DND-41 (cell line): ENCODE measurements around the gene MAPK10.

ENCODE experiments used
- ATAC-seq: fragments of 200-7000 bp; cut with Tn5 transposase; 3 replicates; pipeline ENCODE4 v1.9.1; 2021; ENCODE audit warnings: low read depth; ENCODE audit not compliant: insufficient read depth
- DNase-seq: peaks from one replicate; pipeline ENCODE4 v3.0.0-alpha.2; 2020
- H2AFZ ChIP-seq: 2 replicates; pipeline ENCODE4 v1.6.0; 2012; ENCODE audit warnings: low read depth, low read length
- H3K27ac ChIP-seq: 2 replicates; pipeline ENCODE4 v1.5.1; 2012; ENCODE audit warnings: low read length, inconsistent platforms
- H3K27me3 ChIP-seq: fragments of 200-600 bp; sonication (generic); 2 replicates; pipeline ENCODE4 v1.6.0; 2012; ENCODE audit warnings: low read length, mild to moderate bottlenecking, inconsistent platforms; ENCODE audit not compliant: insufficient read depth, poor library complexity
- H3K36me3 ChIP-seq: 2 replicates; pipeline ENCODE4 v1.5.1; 2012; ENCODE audit warnings: low read length, inconsistent platforms; ENCODE audit not compliant: insufficient read depth
- H3K4me1 ChIP-seq: 2 replicates; pipeline ENCODE4 v1.5.1; 2012; ENCODE audit warnings: mild to moderate bottlenecking, low read length; ENCODE audit not compliant: insufficient read depth
- H3K4me2 ChIP-seq: 2 replicates; pipeline ENCODE4 v1.6.0; 2012; ENCODE audit warnings: mild to moderate bottlenecking, moderate library complexity, low read length, inconsistent platforms; ENCODE audit not compliant: insufficient read depth
- H3K4me3 ChIP-seq, 2 experiments: fragments of 200-600 bp in 1 of 2; shearing (Covaris generic) in 1 of 2; 2 replicates each; pipeline ENCODE4 v1.5.1; 2012 to 2016; ENCODE audit warnings: inconsistent platforms in 2 of 2, low read length in 2 of 2, mild to moderate bottlenecking in 2 of 2, low read depth in 1 of 2, moderate library complexity in 1 of 2
- H3K79me2 ChIP-seq: 2 replicates; pipeline ENCODE4 v1.6.0; 2012; ENCODE audit warnings: low read length, inconsistent platforms; ENCODE audit not compliant: insufficient read depth
- H3K9ac ChIP-seq: 2 replicates; pipeline ENCODE4 v1.6.0; 2012; ENCODE audit warnings: low read depth, mild to moderate bottlenecking, inconsistent platforms, low read length, moderate library complexity
- H3K9me3 ChIP-seq: 2 replicates; pipeline ENCODE4 v1.5.1; 2012; ENCODE audit warnings: low read length, moderate library complexity, mild to moderate bottlenecking, inconsistent platforms; ENCODE audit not compliant: insufficient read depth, severe bottlenecking
- H4K20me1 ChIP-seq: 2 replicates; pipeline ENCODE4 v1.6.0; 2012; ENCODE audit warnings: low read length; ENCODE audit not compliant: insufficient read depth
- CTCF ChIP-seq: IDR thresholded peaks from 2 replicates; pipeline ENCODE4 v1.5.1; 2012; ENCODE audit warnings: borderline replicate concordance, low read length, moderate library complexity, mild to moderate bottlenecking; ENCODE audit not compliant: poor library complexity, severe bottlenecking; ENCODE audit errors: extremely low read depth
- EZH2 ChIP-seq: IDR thresholded peaks from 3 replicates; pipeline ENCODE4 v1.6.1; 2012; ENCODE audit warnings: borderline replicate concordance, low read depth, mild to moderate bottlenecking, moderate library complexity, low read length, inconsistent platforms; ENCODE audit not compliant: severe bottlenecking

The MAPK10 gene

GRCh38 chr4:86380181-86380724 lies 20.4 kb upstream of the MAPK10 start:
- Histone ChIP-seq H3K36me3 (no peaks in the 10 kb centered on the region), H4K20me1 (no peaks in the 10 kb centered on the region), H3K4me1 (no peaks in the 10 kb centered on the region), H3K4me2 (no peak overlapping the region), H3K79me2 (no peaks in the 10 kb centered on the region), H3K27me3 (no peaks in the 10 kb centered on the region), H3K9me3 (no peaks in the 10 kb centered on the region), H2AFZ (no peak overlapping the region), H3K9ac (no peak overlapping the region), H3K27ac (no peak overlapping the region), H3K4me3 (no peak overlapping the region)
- DNase-seq (no peak), ATAC-seq (no peak)
- no peak for TF ChIP-seq CTCF
- no peak for TF ChIP-seq EZH2

GRCh38 chr4:86376850-86377249 lies 17.0 kb upstream of the MAPK10 start:
- Histone ChIP-seq H3K4me1 (no peaks in the 10 kb centered on the region), H3K27me3 (no peaks in the 10 kb centered on the region), H3K36me3 (no peaks in the 10 kb centered on the region), H2AFZ (no peak overlapping the region), H3K4me3 (no peak overlapping the region), H3K9ac (no peak overlapping the region), H3K27ac (no peak overlapping the region), H3K4me2 (no peak overlapping the region), H3K9me3 (no peaks in the 10 kb centered on the region), H4K20me1 (no peaks in the 10 kb centered on the region), H3K79me2 (no peaks in the 10 kb centered on the region)
- ATAC-seq (no peak), DNase-seq (no peak)
- TF ChIP-seq CTCF, result no peak
- TF ChIP-seq EZH2, result no peak

- Histone ChIP-seq H3K27ac (no peak overlapping the region), H4K20me1 (no peaks in the 10 kb centered on the region), H3K4me1 (no peaks in the 10 kb centered on the region), H3K79me2 (no peaks in the 10 kb centered on the region), H3K4me3 (no peak overlapping the region), H3K27me3 (no peaks in the 10 kb centered on the region), H3K9me3 (no peaks in the 10 kb centered on the region), H2AFZ (no peak overlapping the region), H3K4me2 (no peak overlapping the region), H3K36me3 (no peaks in the 10 kb centered on the region), H3K9ac (no peak overlapping the region)
- TF ChIP-seq EZH2 (no peak), CTCF (no peak)
- ATAC-seq (no peak), DNase-seq (no peak)
Observed at GRCh38 chr4:86368433-86368832, 8.6 kb upstream of the MAPK10 start.

GRCh38 chr4:86367577-86367976 lies 7.7 kb upstream of the MAPK10 start:
- Histone ChIP-seq H3K9ac (no peak overlapping the region), H3K27me3 (no peaks in the 10 kb centered on the region), H2AFZ (no peak overlapping the region), H3K4me3 (no peak overlapping the region), H3K27ac (no peak overlapping the region), H3K79me2 (no peaks in the 10 kb centered on the region), H3K4me1 (no peaks in the 10 kb centered on the region), H4K20me1 (no peaks in the 10 kb centered on the region), H3K4me2 (no peak overlapping the region), H3K9me3 (no peaks in the 10 kb centered on the region), H3K36me3 (no peaks in the 10 kb centered on the region)
- DNase-seq (no peak), ATAC-seq (no peak)
- TF ChIP-seq EZH2 (no peak), CTCF (no peak)
